H9 (cell line): Measurements from ENCODE around the gene CAV3. TPM values are rescaled to one million over a fixed set of nuclear protein-coding genes. Genes with fewer than 3 reads are reported as not detected.

Experiments used
- DNase-seq: peaks from one replicate; pipeline ENCODE4 v3.0.0-alpha.2; 2017
- H2AFZ ChIP-seq: one replicate; pipeline ENCODE4 v1.6.1; 2013; ENCODE audit warnings: mild to moderate bottlenecking, low read length, control low read depth, moderate library complexity
- H2AK5ac ChIP-seq: 2 replicates; pipeline ENCODE4 v1.6.1; 2013; ENCODE audit warnings: low read length, control low read depth, mixed read lengths; ENCODE audit not compliant: insufficient read length
- H2BK120ac ChIP-seq: one replicate; pipeline ENCODE4 v1.6.1; 2013; ENCODE audit warnings: low read depth, mild to moderate bottlenecking, low read length, control low read depth, inconsistent platforms; ENCODE audit not compliant: poor library complexity, severe bottlenecking
- H2BK12ac ChIP-seq: 2 replicates; pipeline ENCODE4 v1.6.1; 2013; ENCODE audit warnings: low read length, control low read depth, mixed read lengths, low read depth; ENCODE audit not compliant: insufficient read length
- H2BK15ac ChIP-seq: 2 replicates; pipeline ENCODE4 v1.6.1; 2013; ENCODE audit warnings: low read depth, low read length, control low read depth
- H2BK20ac ChIP-seq: one replicate; pipeline ENCODE4 v1.6.1; 2013; ENCODE audit warnings: low read depth, mild to moderate bottlenecking, low read length, control low read depth, inconsistent platforms; ENCODE audit not compliant: poor library complexity, severe bottlenecking
- H2BK5ac ChIP-seq: 2 replicates; pipeline ENCODE4 v1.6.1; 2013; ENCODE audit warnings: low read length, control low read depth, mixed read lengths; ENCODE audit not compliant: insufficient read length
- H3K14ac ChIP-seq: 2 replicates; pipeline ENCODE4 v1.6.1; 2013; ENCODE audit warnings: low read length, control low read depth; ENCODE audit not compliant: insufficient read depth
- H3K18ac ChIP-seq: 2 replicates; pipeline ENCODE4 v1.6.1; 2013; ENCODE audit warnings: low read depth, mild to moderate bottlenecking, mixed read lengths, low read length, control low read depth; ENCODE audit not compliant: insufficient read length
- H3K23ac ChIP-seq: 2 replicates; pipeline ENCODE4 v1.6.1; 2013; ENCODE audit warnings: low read length, control low read depth, mixed read lengths, low read depth; ENCODE audit not compliant: insufficient read length
- H3K23me2 ChIP-seq: 2 replicates; pipeline ENCODE4 v1.6.1; 2013; ENCODE audit warnings: low read depth, mild to moderate bottlenecking, mixed read lengths, low read length, control low read depth; ENCODE audit not compliant: insufficient read length, poor library complexity, severe bottlenecking
- H3K27ac ChIP-seq: 2 replicates; pipeline ENCODE4 v1.5.1; 2013; ENCODE audit warnings: low read length, control low read depth, mixed read lengths, low read depth; ENCODE audit not compliant: insufficient read length
- H3K27me3 ChIP-seq: 2 replicates; pipeline ENCODE4 v1.6.1; 2013; ENCODE audit warnings: low read length, control low read depth, inconsistent platforms; ENCODE audit not compliant: insufficient read depth
- H3K4ac ChIP-seq: 2 replicates; pipeline ENCODE4 v1.6.1; 2013; ENCODE audit warnings: low read depth, mild to moderate bottlenecking, control low read depth, inconsistent platforms, low read length, moderate library complexity
- H3K4me1 ChIP-seq: 2 replicates; pipeline ENCODE4 v1.6.1; 2013; ENCODE audit warnings: low read length, control low read depth, inconsistent platforms; ENCODE audit not compliant: insufficient read depth
- H3K4me2 ChIP-seq: 2 replicates; pipeline ENCODE4 v1.6.1; 2013; ENCODE audit warnings: low read length, control low read depth, mixed read lengths; ENCODE audit not compliant: insufficient read length, insufficient read depth
- H3K56ac ChIP-seq: 2 replicates; pipeline ENCODE4 v1.6.1; 2013; ENCODE audit warnings: low read depth, mild to moderate bottlenecking, mixed read lengths, low read length, control low read depth; ENCODE audit not compliant: insufficient read length
- H3K79me1 ChIP-seq: 2 replicates; pipeline ENCODE4 v1.6.1; 2013; ENCODE audit warnings: low read depth, mild to moderate bottlenecking, moderate library complexity, low read length, control low read depth, inconsistent platforms; ENCODE audit not compliant: insufficient read depth, poor library complexity, severe bottlenecking
- H3K79me2 ChIP-seq: 2 replicates; pipeline ENCODE4 v1.6.1; 2013; ENCODE audit warnings: low read length, control low read depth, inconsistent platforms; ENCODE audit not compliant: insufficient read depth
- H3K9ac ChIP-seq: 2 replicates; pipeline ENCODE4 v1.6.1; 2013; ENCODE audit warnings: low read length, control low read depth, mixed read lengths; ENCODE audit not compliant: insufficient read length; ENCODE audit errors: extremely low read depth
- H3K9me3 ChIP-seq: one replicate; pipeline ENCODE4 v1.6.1; 2013; ENCODE audit warnings: low read depth, low read length, inconsistent platforms; ENCODE audit not compliant: control insufficient read depth
- H3T11ph ChIP-seq: one replicate; pipeline ENCODE4 v1.6.1; 2013; ENCODE audit warnings: mild to moderate bottlenecking, low read length, control low read depth, inconsistent platforms
- H4K20me1 ChIP-seq: one replicate; pipeline ENCODE4 v1.6.1; 2013; ENCODE audit not compliant: control insufficient read depth, insufficient read length, insufficient read depth
- H4K5ac ChIP-seq: 2 replicates; pipeline ENCODE4 v1.6.1; 2013; ENCODE audit warnings: low read depth, mild to moderate bottlenecking, mixed read lengths, low read length, control low read depth; ENCODE audit not compliant: insufficient read length
- H4K8ac ChIP-seq: replicated peaks from 2 replicates; pipeline ENCODE4 v1.6.1; 2013; ENCODE audit warnings: low read length, control low read depth, mixed read lengths, low read depth; ENCODE audit not compliant: insufficient read length
- H4K91ac ChIP-seq: 2 replicates; pipeline ENCODE4 v1.6.1; 2013; ENCODE audit warnings: low read depth, mild to moderate bottlenecking, moderate library complexity, mixed read lengths, low read length, control low read depth; ENCODE audit not compliant: insufficient read length
- H3K27ac Mint-ChIP-seq, 3 experiments: 2 replicates in 2 of 3; 3 replicates in 1 of 3; pipeline ENCODE4 v1.8.0; 2020 to 2021; ENCODE audit warnings: mixed read lengths in 3 of 3, mild to moderate bottlenecking in 1 of 3, moderate library complexity in 1 of 3
- H3K27me3 Mint-ChIP-seq: 2 replicates; pipeline ENCODE4 v1.8.0; 2021; ENCODE audit warnings: low read depth, mild to moderate bottlenecking, moderate library complexity, mixed read lengths
- H3K36me3 Mint-ChIP-seq, 3 experiments: 2 replicates in 2 of 3; 3 replicates in 1 of 3; pipeline ENCODE4 v1.8.0; 2020 to 2021; ENCODE audit warnings: low read depth in 3 of 3, mixed read lengths in 3 of 3; ENCODE audit not compliant: insufficient read depth in 1 of 3
- H3K4me1 Mint-ChIP-seq, 2 experiments: 2 replicates each; pipeline ENCODE4 v1.8.0; 2020; ENCODE audit warnings: mixed read lengths in 2 of 2
- H3K4me3 Mint-ChIP-seq, 2 experiments: 2 replicates in 1 of 2; 3 replicates in 1 of 2; pipeline ENCODE4 v1.8.0; 2020 to 2021; ENCODE audit warnings: mild to moderate bottlenecking in 2 of 2, mixed read lengths in 2 of 2, moderate library complexity in 1 of 2
- H3K9me3 Mint-ChIP-seq, 2 experiments: 2 replicates in 1 of 2; 3 replicates in 1 of 2; pipeline ENCODE4 v1.8.0; 2020; ENCODE audit warnings: mild to moderate bottlenecking in 2 of 2, mixed read lengths in 2 of 2, moderate library complexity in 1 of 2
- CTCF ChIP-seq: fragments of 200-600 bp; sonication (generic); conservative IDR thresholded peaks from 3 replicates; pipeline ENCODE4 v1.8.0; 2021; ENCODE audit warnings: antibody characterized with exemption, mild to moderate bottlenecking
- WGBS: extraction: QIAGEN DNeasy Blood & Tissue Kit; methylation state at CpG from one replicate; pipeline ENCODE4 v1.1.7; 2013; ENCODE audit warnings: missing lambda C conversion rate, low lambda C conversion rate, mixed read lengths; ENCODE audit not compliant: insufficient read length; ENCODE audit errors: extremely low coverage; 5-methylcytosine and 5-hydroxymethylcytosine counted together
- total RNA-seq: library from RNA; stranded (reverse); gene quantifications from 2 replicates; pipeline ENCODE4 v1.2.1, GENCODE V29; 2021

The CAV3 gene
- total RNA-seq, 1 experiment from 2014 or later: not detected

- no peak overlapping the region for H3K4ac ChIP-seq
- DNase-seq: peak; percentile 80
- H3K4me1 Mint-ChIP-seq: peaks cover 27 to 29% of the 10 kb centered on the region in 2 experiments
- no peak overlapping the region for H3K56ac ChIP-seq
- no peak overlapping the region for H2BK120ac ChIP-seq
- H3T11ph ChIP-seq: no peak overlapping the region
- peaks cover 13% of the 10 kb centered on the region; the same call in 1 of the 2 replicates for H3K27me3 ChIP-seq
- no peak overlapping the region for H3K27ac ChIP-seq
- peaks cover 2% of the 10 kb centered on the region; the same call in 1 of the 2 replicates for H3K4me1 ChIP-seq
- H3K18ac ChIP-seq: no peak overlapping the region
- no CpG with 5 or more reads among the region's 74 CpGs for WGBS
- no peak overlapping the region for H2BK20ac ChIP-seq
- no peak overlapping the region for H2BK15ac ChIP-seq
- no peak overlapping the region for H4K8ac ChIP-seq
- H2BK5ac ChIP-seq: no peak overlapping the region
- no peak overlapping the region for H2AFZ ChIP-seq
- no peaks in the 10 kb centered on the region; a peak in 2 of 7 replicates for H3K36me3 Mint-ChIP-seq
- no peaks in the 10 kb centered on the region for H4K20me1 ChIP-seq
- H3K23me2 ChIP-seq: peaks cover 4% of the 10 kb centered on the region
- H3K27me3 Mint-ChIP-seq: peaks cover 73% of the 10 kb centered on the region
- H3K9ac ChIP-seq: no peak overlapping the region
- H3K4me2 ChIP-seq: peak overlapping the region; percentile 32
- H2BK12ac ChIP-seq: no peak overlapping the region
- H3K27ac Mint-ChIP-seq: no peak overlapping the region
- no peaks in the 10 kb centered on the region for H3K79me2 ChIP-seq
- H2AK5ac ChIP-seq: no peak overlapping the region
- H3K4me3 Mint-ChIP-seq: peak overlapping the region; percentile 57 to 74
- H3K14ac ChIP-seq: no peak overlapping the region
- no peak overlapping the region for H3K23ac ChIP-seq
- no peak overlapping the region for H4K91ac ChIP-seq
- H3K9me3 Mint-ChIP-seq: no peaks in the 10 kb centered on the region
- H3K9me3 ChIP-seq: no peaks in the 10 kb centered on the region
- H4K5ac ChIP-seq: no peak overlapping the region
- H3K79me1 ChIP-seq: no peaks in the 10 kb centered on the region
- peak; percentile 67 for TF ChIP-seq CTCF
These were observed 34.2 kb downstream of the CAV3 start for GRCh38 chr3:8767667-8768363.
